Measurements from ENCODE around the gene ELF1.

The ELF1 gene

DNA sequence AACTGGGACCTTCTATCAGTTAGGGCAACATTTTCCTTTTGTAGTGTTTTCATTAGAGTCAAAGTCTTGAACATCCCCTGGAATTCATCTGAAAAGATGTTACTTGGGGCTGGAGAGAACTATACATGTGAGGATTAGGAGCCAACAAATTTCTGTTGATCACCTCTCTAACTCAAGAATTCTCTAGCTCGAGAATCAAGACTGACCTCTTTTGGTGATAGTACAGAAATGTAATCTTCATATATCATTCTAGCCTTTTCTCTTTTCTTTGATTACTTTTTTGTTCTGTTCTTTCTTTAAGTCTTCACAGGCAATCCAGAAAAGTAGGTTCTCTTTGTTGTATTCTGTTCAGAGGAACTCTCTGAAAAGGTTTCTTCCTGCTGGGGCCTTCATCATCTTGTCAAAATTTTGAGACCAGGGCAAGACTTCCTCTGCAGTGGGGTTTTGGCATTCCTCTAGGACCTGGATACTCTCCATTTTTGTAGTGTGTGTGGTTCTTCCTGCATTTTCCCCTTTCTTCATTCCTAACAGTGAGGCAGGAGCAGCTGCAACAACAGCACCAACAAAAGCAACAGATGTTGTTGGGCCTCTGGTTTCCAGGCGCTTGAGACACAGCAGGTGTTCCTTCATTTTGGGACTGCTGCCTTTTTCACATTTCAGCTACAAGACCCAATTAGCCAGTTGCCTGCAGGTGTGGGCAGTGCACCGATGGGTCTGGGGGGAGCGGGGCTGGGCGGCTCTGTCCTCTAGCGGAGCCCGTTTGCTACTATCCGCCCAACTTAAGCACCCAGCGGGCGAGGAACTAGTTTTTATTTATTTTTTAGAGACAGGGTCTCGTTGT, 26.2 kb downstream of the ELF1 start:
- Histone ChIP-seq H2AFZ (ENCODE audit: low read length) (no peak overlapping the region), H3K4me1 (ENCODE audit: low read length) (peaks cover 33% of the 10 kb centered on the region), H3F3A (ENCODE audit: insufficient read depth, low read length) (peaks cover 32% of the 10 kb centered on the region), H3K9me3 (replicated peaks; ENCODE audit: insufficient read depth, low read length) (no peaks in the 10 kb centered on the region), H3K9ac (ENCODE audit: low read length) (no peak overlapping the region), H3K9me2 (replicated peaks; ENCODE audit: insufficient read depth, low read length) (no peaks in the 10 kb centered on the region), H3K4me2 (ENCODE audit: low read depth, low read length) (no peak overlapping the region), H3K79me2 (ENCODE audit: low read length) (peaks cover 98% of the 10 kb centered on the region), H3K27ac (ENCODE audit: low read length) (peak overlapping the region; percentile 62; the same call in 1 of the 2 replicates), H3K4me3 (ENCODE audit: low read length) (no peak overlapping the region), H3K36me3 (replicated peaks; ENCODE audit: insufficient read depth, low read length) (no peaks in the 10 kb centered on the region), H4K20me1 (ENCODE audit: insufficient read depth, low read length) (no peaks in the 10 kb centered on the region), H3K27me3 (replicated peaks; ENCODE audit: insufficient read depth, low read length) (no peaks in the 10 kb centered on the region)
- peak; percentile 23 for DNase-seq
- peak; percentile 21 for TF ChIP-seq CTCF (IDR thresholded peaks at IDR 0.05; ENCODE audit: low read length)
- no peak for TF ChIP-seq EZH2phosphoT487 (IDR thresholded peaks at IDR 0.05; ENCODE audit: low read length)

DNA sequence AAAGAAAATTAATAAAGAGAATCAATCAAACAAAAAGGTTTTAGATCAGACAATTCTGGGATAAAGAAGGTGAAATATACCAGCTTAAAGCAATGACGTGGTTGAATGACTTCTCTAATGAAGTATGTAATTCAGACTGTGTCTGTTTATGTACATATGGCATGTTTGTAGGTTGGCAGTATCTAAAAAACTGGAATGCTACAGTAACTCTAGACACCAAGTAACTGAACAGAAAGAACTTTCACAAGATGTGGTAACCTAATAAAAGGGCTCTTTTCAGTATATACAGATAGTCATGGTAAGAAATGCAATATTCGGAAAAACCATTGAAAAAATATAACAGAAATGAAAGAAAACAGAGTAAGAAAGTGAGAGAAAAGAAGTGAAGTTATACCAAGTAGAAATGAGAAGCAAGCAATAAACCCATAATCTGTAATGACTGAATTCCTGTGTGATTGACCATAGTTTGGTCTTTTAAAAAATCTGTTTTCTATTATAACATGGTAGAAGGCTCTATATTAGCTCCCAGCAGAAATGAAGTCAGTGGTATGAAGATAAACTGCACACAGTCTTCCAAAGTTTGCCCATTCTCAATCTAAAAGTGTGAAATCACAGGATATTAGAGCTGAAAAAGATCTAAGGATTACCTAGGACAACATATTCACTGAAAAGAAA, 31.4 kb downstream of the ELF1 start:
- peaks cover 23% of the 10 kb centered on the region for H3K4me1 ChIP-seq (ENCODE audit: low read length)
- no peak for DNase-seq
- H2AFZ ChIP-seq (ENCODE audit: low read length), result no peak overlapping the region
- H3K9me2 ChIP-seq (replicated peaks; ENCODE audit: insufficient read depth, low read length), result no peaks in the 10 kb centered on the region
- H3F3A ChIP-seq (ENCODE audit: insufficient read depth, low read length), result peaks cover 42% of the 10 kb centered on the region
- H3K4me2 ChIP-seq (ENCODE audit: low read depth, low read length), result peak overlapping the region; percentile 21; the same call in 1 of the 2 replicates
- peak overlapping the region; percentile 21; the same call in 1 of the 2 replicates for H3K27ac ChIP-seq (ENCODE audit: low read length)
- no peaks in the 10 kb centered on the region for H3K9me3 ChIP-seq (replicated peaks; ENCODE audit: insufficient read depth, low read length)
- TF ChIP-seq CTCF (IDR thresholded peaks at IDR 0.05; ENCODE audit: low read length) (no peak), EZH2phosphoT487 (IDR thresholded peaks at IDR 0.05; ENCODE audit: low read length) (no peak), EZH2 (optimal IDR thresholded peaks at IDR 0.05; ENCODE audit: low read depth, low read length) (no peak)
- no peaks in the 10 kb centered on the region for H3K27me3 ChIP-seq (replicated peaks; ENCODE audit: insufficient read depth, low read length)
- H3K9ac ChIP-seq (ENCODE audit: low read length), result no peak overlapping the region
- no peaks in the 10 kb centered on the region for H3K36me3 ChIP-seq (replicated peaks; ENCODE audit: insufficient read depth, low read length)
- peaks cover 91% of the 10 kb centered on the region for H3K79me2 ChIP-seq (ENCODE audit: low read length)
- H4K20me1 ChIP-seq (ENCODE audit: insufficient read depth, low read length), result no peaks in the 10 kb centered on the region
- no peak overlapping the region for H3K4me3 ChIP-seq (ENCODE audit: low read length)

- peaks cover 89% of the 10 kb centered on the region for H3K79me2 ChIP-seq (ENCODE audit: low read length)
- H3K9ac ChIP-seq (ENCODE audit: low read length), result peak overlapping the region; percentile 66
- no peaks in the 10 kb centered on the region; the same call in 1 of the 2 replicates for H3K36me3 ChIP-seq (replicated peaks; ENCODE audit: insufficient read depth, low read length)
- H4K20me1 ChIP-seq (ENCODE audit: insufficient read depth, low read length), result no peaks in the 10 kb centered on the region
- peaks cover 41% of the 10 kb centered on the region for H3F3A ChIP-seq (ENCODE audit: insufficient read depth, low read length)
- H3K4me2 ChIP-seq (ENCODE audit: low read depth, low read length), result peak overlapping the region; percentile 91
- no peaks in the 10 kb centered on the region for H3K9me3 ChIP-seq (replicated peaks; ENCODE audit: insufficient read depth, low read length)
- H3K27me3 ChIP-seq (replicated peaks; ENCODE audit: insufficient read depth, low read length), result no peaks in the 10 kb centered on the region
- H3K4me1 ChIP-seq (ENCODE audit: low read length), result peaks cover 27% of the 10 kb centered on the region
- peak; percentile 10 for DNase-seq
- peak overlapping the region; percentile 54; the same call in 1 of the 2 replicates for H3K4me3 ChIP-seq (ENCODE audit: low read length)
- no peaks in the 10 kb centered on the region for H3K9me2 ChIP-seq (replicated peaks; ENCODE audit: insufficient read depth, low read length)
- TF ChIP-seq EZH2phosphoT487 (IDR thresholded peaks at IDR 0.05; ENCODE audit: low read length) (no peak), CTCF (IDR thresholded peaks at IDR 0.05; ENCODE audit: low read length) (no peak), EZH2 (optimal IDR thresholded peaks at IDR 0.05; ENCODE audit: low read depth, low read length) (no peak)
- H3K27ac ChIP-seq (ENCODE audit: low read length), result peak overlapping the region; percentile 97
- H2AFZ ChIP-seq (ENCODE audit: low read length), result no peak overlapping the region
Observed at GRCh38 chr13:40986101-40986856, 32.8 kb downstream of the ELF1 start.

Measured in MM.1S (cell line).